Medulla oblongata (tissue), 1 donor: ENCODE data around the gene MICAL3.
"Not testable (repeated sequence)": the region's sequence is repeated elsewhere in the genome, so short reads cannot be mapped to it uniquely, and the experiment has no call there.

Experiments
- DNase-seq: peaks from one replicate; pipeline ENCODE4 v3.0.0-alpha.2; 2015; ENCODE audit errors: extremely low spot score

The MICAL3 gene

GRCh38 chr22:18031695-18032454 is 7.5 kb upstream of the MICAL3 start:
- DNase-seq = no peak

DNA sequence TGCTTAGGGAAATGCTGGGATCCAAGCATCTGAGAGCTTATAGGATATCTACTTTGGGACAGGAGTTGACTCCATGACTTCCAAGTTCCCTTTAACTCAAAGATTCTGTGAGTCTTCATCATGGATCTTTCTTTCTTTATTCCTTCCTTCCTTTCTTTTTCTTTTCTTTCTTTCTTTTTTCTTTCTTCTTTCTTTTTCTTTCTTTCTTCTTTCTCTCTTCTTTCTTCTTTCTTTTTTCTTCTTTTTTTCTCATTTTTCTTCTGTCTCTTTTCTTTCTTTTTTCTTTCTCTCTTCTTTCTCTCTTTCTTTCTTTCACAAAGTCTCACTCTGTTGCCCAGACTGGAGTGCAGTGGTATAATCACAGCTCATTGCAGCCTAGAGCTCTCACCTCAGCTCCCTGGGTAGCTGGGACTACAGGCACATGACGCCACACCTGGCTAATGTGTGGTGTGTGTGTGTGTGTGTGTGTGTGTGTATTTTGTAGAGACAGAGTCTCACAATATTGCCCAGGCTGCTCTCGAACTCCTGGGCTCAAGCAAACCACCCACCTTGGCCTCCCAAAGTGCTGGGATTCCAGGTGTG is 5.4 kb upstream of the MICAL3 start:
- no peak for DNase-seq

DNA sequence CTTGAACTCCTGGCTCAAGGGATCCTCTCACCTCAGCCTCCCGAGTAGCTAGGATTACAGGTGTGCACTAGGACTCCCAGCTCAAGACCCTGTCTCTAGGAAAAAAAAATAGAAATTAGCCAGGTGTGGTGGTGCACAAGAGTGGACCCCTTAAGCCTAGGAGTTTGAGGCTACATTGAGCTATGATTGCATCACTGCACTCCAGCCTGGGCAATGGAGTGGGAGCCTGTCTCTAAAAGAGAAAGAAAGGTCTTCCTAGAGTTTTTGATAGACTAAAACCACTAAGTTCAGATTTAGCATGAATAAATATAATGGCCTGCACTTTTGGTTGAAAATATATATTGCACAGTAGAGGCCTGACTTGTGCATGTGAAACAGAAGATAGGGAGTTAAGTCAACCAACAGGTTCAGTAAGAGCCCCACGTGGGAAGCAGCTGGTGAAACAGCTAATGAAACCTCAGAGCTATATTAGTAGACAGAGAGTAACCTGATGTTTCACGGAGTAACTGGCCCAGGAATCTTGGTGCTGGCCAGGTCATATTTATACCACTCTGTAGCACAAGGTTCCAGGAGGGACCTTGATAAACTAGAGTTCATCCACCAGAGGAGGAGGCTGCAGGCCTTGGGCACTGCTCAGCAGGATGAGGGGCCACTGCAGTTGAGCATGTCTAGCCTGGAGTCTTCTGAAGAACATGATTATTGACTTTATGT is 4.6 kb upstream of the MICAL3 start:
- no peak for DNase-seq

GRCh38 chr22:18025898-18026297 is 1.5 kb upstream of the MICAL3 start:
- DNase-seq = not testable (repeated sequence)

- peak; percentile 16 for DNase-seq
These were observed 777 bp upstream of the MICAL3 start for GRCh38 chr22:18024956-18025720.

GRCh38 chr22:18023509-18024275 is 669 bp downstream of the MICAL3 start:
- peak; percentile 78 for DNase-seq

DNA sequence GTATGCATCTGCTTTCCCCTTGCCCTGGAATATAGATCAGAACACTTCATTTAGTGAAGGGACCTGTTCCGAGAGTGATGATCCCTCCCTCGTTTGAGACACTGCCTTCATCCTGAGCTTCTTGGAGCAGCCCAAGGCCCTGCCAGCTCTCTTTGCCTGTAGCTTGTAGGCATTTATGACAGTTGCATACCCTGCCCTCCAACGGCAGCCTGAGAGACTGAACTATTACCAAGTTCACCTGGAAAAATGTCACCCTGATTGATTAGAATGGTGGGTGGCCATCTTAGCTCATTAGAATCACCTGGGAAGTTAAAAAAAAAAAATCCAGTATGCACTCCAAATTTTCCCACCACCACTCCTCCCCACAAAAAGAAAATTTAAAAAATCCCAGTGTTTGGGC is 1.5 kb downstream of the MICAL3 start:
- DNase-seq = no peak

- no peak for DNase-seq
These were observed 2.9 kb downstream of the MICAL3 start for GRCh38 chr22:18021431-18021830.

DNA sequence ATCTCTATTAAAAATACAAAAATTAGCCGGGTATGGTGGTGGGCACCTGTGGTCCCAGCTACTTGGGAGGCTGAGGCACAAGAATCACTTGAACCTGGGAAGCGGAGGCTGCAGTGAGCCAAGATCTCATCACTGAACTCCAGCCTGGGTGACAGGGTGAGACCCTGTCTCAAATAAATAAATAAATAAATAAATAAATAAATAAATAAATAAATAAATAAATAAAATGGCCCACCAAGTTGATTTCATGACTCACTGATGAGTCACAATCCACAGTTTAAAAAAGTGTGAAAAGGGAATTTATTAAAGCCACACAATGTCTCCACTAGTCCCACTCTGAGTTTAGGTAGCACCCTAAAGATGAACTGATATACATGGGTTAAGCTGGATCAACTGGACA is 3.6 kb downstream of the MICAL3 start:
- not testable (repeated sequence) for DNase-seq

DNA sequence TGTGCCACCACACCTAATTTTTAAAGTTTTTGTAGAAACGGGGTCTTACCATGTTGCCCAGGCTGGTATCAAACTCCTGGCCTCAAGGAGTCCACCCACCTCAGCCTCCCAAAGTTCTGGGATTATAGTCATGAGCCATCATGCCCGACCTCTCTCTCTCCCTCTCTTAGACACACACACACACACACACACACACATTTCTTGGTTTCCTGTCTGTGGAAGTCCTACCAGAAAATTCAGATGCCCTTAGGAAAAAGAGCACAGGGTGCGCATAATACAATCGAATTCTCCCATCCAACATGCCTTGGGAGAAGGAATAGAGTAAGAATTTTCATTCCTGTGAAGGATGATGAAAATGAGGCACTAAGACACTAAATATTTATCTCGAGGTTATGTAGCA is 10.4 kb downstream of the MICAL3 start:
- DNase-seq = no peak

GRCh38 chr22:18013436-18013835 is 10.9 kb downstream of the MICAL3 start:
- no peak for DNase-seq

- DNase-seq = no peak
These were observed 11.8 kb downstream of the MICAL3 start for GRCh38 chr22:18012531-18012930.

DNA sequence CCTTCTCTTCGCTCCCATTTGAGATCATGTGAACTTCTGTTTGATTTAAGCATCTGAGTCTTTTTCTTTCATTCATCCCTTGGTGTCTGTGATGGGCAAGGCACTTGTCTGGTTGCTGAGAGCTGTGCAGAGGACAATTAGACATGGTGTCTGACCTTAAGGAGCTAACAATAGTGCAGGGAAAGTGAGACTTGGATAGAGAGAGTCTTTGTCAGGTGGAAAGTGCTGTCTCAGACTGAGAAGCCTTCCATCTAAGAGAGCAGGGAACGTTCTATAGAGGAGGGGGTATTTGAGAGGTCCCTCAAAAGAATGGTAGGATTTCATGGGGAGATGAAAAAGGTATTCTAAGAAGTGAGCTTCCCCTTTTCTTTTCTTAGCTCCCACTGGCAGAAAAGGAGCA is 14.1 kb downstream of the MICAL3 start:
- DNase-seq = no peak

DNA sequence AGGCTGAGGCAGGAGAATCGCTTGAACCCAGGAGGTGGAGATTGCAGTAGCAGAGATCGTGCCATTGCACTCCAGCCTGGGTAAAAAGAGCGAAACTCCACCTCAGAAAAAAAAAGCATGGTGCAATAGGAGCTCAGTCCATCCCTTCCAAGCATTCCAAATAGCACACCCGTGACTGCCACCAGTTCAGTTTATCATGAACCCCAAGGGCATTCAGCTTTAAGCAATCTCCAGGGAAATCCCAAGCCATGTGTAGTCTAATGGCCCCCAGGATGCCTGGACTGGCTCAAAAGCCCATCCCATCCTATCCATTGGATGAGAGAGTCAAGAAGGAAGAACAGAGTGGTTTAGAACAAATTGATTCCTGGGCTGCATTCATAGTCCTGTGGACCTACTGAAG is 16.2 kb downstream of the MICAL3 start:
- DNase-seq = no peak

DNA sequence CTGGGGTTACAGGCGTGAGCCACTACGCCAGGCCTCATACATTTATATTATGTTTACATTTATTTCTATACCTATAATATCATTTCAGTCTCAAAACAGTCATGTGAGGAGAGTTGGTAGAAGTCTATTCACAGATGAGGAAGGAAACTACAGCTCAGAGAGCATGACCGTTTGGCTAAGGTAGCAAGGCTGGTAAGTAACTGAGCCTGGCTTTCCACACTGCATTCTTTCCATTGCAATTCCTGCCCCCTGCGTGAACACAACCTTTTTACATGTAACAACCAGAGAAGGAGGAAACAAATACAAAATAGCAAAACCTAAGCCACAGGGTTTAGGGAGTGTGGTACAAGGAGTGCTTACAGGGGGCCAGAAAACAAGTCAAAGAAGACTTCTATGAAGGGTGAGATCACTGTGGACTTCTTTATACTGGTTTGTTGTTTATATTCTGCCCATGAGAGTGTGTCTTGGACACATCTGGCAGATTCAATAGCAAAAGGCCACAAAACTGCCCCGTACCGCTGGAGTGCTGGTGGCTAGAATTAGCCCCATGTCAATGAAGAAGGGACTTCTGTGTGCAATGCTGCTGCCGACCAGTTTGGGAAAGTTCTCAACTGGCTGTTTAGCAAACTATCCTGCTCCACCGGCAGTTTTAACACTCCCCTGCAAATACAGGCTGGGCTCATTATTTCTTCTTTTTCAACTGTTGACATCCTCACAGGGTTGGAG is 19.0 kb downstream of the MICAL3 start:
- DNase-seq = peak; percentile 54

DNA sequence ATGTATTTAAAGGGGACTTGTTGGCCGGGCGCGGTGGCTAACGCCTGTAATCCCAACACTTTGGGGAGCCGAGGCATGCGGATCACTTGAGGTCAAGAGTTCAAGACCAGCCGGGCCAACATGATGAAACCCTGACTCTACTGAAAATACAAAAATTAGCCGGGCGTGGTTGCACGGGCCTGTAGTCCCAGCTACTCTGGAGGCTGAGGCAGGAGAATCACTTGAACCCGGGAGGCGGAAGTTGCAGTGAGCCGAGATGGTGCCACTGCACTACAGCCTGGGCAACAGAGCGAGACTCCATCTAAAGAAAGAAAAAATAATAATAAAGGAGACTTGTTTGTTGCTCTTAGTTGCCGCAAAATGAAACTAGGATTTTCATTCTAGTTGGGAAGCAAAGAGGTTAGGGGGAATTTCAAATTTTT is 22.5 kb downstream of the MICAL3 start:
- DNase-seq = not testable (repeated sequence)

DNA sequence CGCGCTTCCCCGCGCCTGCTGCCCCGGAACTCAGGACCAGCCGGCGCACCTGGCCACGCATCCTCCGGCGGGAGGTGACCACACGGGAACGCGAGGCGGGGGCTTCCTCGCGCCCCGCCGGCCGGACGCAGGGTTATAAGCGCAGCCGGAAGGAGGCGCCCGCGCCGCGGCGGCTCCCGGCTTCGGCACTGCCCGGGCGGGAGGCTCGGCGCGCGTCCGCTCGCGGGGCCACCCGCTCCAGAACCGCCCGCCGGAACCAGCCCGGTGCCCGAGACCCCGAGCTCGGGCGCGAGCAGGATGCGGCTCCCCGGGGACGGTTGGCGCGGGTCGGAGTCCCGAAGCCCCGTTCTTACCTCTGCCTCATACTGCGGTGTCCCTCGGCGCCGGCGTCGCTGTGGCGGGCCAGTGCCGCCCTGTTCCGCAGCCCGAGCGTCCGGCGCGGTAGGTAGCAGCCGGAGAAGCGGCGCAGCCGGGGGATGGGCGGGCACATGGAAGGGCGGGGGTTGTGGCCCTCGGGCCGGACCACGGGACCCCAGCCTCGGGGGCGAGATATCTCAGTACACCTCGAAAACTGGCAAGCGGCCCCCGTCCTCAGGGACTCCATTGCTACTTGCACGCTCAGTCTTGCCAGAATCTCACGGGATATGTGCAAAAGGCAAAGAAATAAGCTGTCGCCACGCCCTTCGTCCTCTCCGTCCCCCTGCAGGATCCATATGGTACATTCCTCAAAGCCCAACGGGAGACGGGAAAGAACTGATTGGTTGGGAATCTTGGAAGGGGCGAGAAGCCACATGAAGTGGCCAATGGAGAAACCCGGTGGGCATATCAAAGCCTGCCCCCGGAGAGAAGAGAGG is 23.1 kb downstream of the MICAL3 start:
- DNase-seq = peak; percentile 98

GRCh38 chr22:18000441-18001039 is 23.8 kb downstream of the MICAL3 start:
- DNase-seq = no peak

DNA sequence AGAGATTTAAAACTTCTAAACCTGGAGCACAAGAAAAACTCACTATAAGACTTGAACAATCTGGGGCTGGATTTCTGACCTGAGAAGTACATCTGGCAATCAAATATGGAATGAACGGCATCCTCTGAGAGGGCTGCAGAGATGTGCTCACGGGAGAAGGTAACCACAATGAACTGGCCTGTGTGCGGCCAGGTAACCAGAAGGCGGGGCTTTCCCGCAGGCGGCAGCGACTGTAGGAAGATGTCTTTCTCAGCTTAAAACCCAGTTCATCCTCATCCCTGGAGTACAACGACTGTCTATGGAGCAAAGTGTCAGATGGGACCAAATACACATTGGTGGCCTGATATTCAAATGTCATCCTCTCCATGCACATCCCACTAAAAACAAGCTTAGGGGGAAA is 24.5 kb downstream of the MICAL3 start:
- no peak for DNase-seq
